Tibial nerve (tissue), 3 donors: Measurements from ENCODE around the gene SMAD2.

Experiments used
- POLR2A ChIP-seq, 2 donors: fragments of 450-650 bp; IDR thresholded peaks; one replicate each; pipeline ENCODE4 v1.6.1; 2017; ENCODE audit warnings: antibody characterized with exemption in 2 of 2, mild to moderate bottlenecking in 2 of 2, moderate library complexity in 2 of 2
- TF ChIP-seq, protein P1 (sequence below), 5 experiments: fragments of 200-600 bp in 3 of 5; fragments of 450-650 bp in 2 of 5; sonication (generic) in 3 of 5; IDR thresholded peaks; one replicate each; pipeline ENCODE4 v1.5.1; 2016 to 2019; ENCODE audit warnings: antibody characterized with exemption in 5 of 5, mild to moderate bottlenecking in 3 of 5, moderate library complexity in 2 of 5

DNA sequence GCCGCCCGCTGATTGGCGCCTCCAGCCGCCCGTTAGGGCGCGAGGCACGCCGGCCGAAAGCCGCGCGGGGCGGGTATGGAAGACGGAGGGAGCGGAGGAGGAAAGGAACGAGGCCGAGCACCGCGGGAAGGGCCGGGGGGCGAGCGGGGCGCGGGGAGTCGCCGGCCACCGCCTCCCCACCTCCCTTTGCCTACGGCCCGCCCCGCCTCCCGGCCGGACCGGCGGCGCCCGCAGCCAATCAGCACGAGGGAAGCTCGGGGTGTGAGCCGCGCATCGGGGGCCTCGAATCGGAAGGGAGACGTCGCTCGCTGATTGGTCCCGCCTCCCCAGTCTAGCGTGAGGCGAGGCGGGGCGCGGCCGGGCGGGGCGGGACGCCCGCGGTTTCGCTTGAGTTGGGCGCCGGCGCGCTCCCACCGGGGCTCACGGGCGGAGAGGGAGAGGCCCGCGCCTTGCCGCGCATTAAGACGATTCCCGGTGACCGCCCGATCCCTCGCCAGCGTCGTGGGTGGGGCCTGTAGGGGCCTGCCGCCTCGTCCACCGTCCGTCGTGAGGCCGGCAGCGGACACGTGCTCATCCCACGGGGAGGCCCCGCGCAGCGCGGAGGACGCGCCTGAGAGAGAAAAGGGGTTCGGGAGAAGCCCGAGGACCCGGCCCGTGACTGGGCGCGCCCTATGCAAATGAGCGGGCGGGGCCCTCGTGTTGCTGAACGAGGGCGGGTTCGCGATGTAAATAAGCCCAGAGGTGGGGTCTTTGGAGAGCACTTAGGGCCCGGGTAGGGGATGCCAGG, 665 bp upstream of the SMAD2 start:
- TF ChIP-seq, protein P1, sequence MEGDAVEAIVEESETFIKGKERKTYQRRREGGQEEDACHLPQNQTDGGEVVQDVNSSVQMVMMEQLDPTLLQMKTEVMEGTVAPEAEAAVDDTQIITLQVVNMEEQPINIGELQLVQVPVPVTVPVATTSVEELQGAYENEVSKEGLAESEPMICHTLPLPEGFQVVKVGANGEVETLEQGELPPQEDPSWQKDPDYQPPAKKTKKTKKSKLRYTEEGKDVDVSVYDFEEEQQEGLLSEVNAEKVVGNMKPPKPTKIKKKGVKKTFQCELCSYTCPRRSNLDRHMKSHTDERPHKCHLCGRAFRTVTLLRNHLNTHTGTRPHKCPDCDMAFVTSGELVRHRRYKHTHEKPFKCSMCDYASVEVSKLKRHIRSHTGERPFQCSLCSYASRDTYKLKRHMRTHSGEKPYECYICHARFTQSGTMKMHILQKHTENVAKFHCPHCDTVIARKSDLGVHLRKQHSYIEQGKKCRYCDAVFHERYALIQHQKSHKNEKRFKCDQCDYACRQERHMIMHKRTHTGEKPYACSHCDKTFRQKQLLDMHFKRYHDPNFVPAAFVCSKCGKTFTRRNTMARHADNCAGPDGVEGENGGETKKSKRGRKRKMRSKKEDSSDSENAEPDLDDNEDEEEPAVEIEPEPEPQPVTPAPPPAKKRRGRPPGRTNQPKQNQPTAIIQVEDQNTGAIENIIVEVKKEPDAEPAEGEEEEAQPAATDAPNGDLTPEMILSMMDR (IDR thresholded peaks at IDR 0.05): peak in 2 of 5 experiments; percentile 6 to 27
- peak; percentile 70 to 84 for TF ChIP-seq POLR2A (IDR thresholded peaks at IDR 0.05)
